Measurements from ENCODE around the gene CAMTA1. TPM values are rescaled to one million over a fixed set of nuclear protein-coding genes. Genes with fewer than 3 reads are reported as not detected.

The CAMTA1 gene
- polyA plus RNA-seq, 1 donor (not counting 4 experiments of a cell fraction or from before 2014, with no cell fraction given) = 51.4 TPM

DNA sequence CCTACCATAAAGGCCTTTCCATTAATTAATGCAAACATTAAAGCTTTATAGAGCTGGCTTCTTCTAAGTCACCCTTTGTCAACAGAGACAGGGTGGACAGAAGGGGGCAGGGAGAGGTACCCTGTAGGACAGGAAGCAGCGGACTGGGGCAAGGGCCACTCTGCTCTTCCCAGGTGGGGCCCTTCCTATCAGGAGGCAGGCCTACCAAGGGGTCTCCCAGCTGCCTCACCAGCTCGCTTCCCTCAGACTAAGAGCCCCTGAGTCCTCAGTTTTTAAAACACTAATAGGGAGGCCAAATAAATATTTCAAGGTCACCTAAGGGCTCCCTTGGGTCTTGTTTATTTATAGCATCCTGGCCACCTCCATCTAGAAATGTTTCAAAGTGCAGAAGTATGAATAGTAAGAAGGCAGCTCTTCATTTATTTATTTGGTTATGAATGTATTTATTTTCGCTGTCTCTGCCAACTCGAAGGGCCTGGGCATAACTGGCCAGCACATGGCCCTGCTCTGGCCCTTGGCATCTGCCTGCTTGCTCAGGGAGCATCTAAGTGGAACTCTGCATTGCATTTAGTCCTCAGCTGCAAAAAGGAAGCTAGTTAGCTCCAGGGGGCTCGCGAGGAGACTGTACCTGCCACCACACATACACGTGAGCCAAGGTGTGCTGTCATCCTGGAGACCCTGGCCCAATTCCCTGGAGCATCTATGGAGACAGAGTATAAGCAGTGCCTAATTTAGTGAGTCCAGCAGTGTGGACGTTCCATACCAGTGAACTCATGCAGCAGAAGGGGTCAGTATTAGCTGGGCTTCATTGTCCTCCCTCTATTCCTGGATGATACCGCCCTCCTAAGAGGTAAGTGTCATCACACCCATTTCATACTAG, 590.8 kb downstream of the CAMTA1 start:
- TF ChIP-seq EZH2 (IDR thresholded peaks at IDR 0.05; ENCODE audit: low read length) = no peak
- TF ChIP-seq, protein P1, sequence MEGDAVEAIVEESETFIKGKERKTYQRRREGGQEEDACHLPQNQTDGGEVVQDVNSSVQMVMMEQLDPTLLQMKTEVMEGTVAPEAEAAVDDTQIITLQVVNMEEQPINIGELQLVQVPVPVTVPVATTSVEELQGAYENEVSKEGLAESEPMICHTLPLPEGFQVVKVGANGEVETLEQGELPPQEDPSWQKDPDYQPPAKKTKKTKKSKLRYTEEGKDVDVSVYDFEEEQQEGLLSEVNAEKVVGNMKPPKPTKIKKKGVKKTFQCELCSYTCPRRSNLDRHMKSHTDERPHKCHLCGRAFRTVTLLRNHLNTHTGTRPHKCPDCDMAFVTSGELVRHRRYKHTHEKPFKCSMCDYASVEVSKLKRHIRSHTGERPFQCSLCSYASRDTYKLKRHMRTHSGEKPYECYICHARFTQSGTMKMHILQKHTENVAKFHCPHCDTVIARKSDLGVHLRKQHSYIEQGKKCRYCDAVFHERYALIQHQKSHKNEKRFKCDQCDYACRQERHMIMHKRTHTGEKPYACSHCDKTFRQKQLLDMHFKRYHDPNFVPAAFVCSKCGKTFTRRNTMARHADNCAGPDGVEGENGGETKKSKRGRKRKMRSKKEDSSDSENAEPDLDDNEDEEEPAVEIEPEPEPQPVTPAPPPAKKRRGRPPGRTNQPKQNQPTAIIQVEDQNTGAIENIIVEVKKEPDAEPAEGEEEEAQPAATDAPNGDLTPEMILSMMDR (optimal IDR thresholded peaks at IDR 0.05 in 1 of 3, IDR thresholded peaks at IDR 0.05 in 1 of 3, conservative IDR thresholded peaks at IDR 0.05 in 1 of 3; ENCODE audit: extremely low read depth in 1 of 3, insufficient read depth in 2 of 3, low read length in 3 of 3) = no peak
- no peaks in the 10 kb centered on the region for H3K36me3 ChIP-seq (ENCODE audit: control insufficient read depth in 2 of 2, extremely low read depth in 1 of 2, insufficient read depth in 2 of 2, low read length in 2 of 2)
- no peaks in the 10 kb centered on the region for H3K9me1 ChIP-seq (ENCODE audit: control insufficient read depth, extremely low read depth, insufficient read depth, low read length)
- H4K20me1 ChIP-seq (ENCODE audit: control insufficient read depth, extremely low read depth, insufficient read depth, low read length) = no peaks in the 10 kb centered on the region
- no peaks in the 10 kb centered on the region for H3K79me2 ChIP-seq (ENCODE audit: control insufficient read depth, insufficient read depth, low read length)
- no peak overlapping the region for H3K9ac ChIP-seq (ENCODE audit: control insufficient read depth, extremely low read depth, insufficient read depth, low read length)
- no peak overlapping the region for H3K27ac ChIP-seq (ENCODE audit: control insufficient read depth, insufficient read depth, low read length)
- no peaks in the 10 kb centered on the region for H3K27me3 ChIP-seq (ENCODE audit: control insufficient read depth, extremely low read depth, insufficient read depth, low read length)
- peaks cover 24% of the 10 kb centered on the region for H3K4me1 ChIP-seq (ENCODE audit: control insufficient read depth, extremely low read depth, insufficient read depth, low read length)
- dilution Hi-C loops (cut with MboI; ENCODE audit: extremely low pct_ligation_motif_present, low sequenced_read_pairs) = no loop called here
- FAIRE-seq (no peak), DNase-seq (ENCODE audit: low read depth, low spot score) (no peak)
- H2AFZ ChIP-seq (ENCODE audit: control insufficient read depth, low read length) = no peak overlapping the region
- no peaks in the 10 kb centered on the region for H3K9me3 ChIP-seq (ENCODE audit: control insufficient read depth, low read depth, low read length)
- H3K4me3 ChIP-seq (ENCODE audit: control insufficient read depth in 2 of 3, extremely low read depth in 1 of 3, insufficient read depth in 2 of 3, low read depth in 1 of 3, low read length in 3 of 3) = no peak overlapping the region
- no peak overlapping the region for H3K4me2 ChIP-seq (ENCODE audit: control insufficient read depth, extremely low read depth, insufficient read depth, low read depth, low read length)

DNA sequence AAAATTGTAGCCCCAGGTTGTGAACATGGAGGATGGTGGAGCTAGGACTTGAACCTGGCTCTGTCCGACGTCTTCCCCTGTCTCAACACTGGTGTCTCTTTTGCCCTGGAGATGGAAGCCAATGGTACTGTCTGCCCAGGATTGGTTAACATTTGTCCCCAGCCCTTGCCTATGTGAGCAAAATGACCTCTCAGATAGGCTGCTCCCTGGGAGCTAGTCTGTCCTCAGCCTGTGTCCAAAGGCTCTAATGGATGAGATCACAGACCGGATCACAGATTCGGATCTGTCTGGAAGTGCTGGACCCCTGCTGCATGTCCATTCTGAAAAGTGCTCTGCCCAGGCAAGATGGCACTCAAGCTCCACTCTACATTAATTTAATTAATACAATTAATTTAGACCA, 591.4 kb downstream of the CAMTA1 start:
- TF ChIP-seq, protein P1 (optimal IDR thresholded peaks at IDR 0.05 in 1 of 3, IDR thresholded peaks at IDR 0.05 in 1 of 3, conservative IDR thresholded peaks at IDR 0.05 in 1 of 3; ENCODE audit: extremely low read depth in 1 of 3, insufficient read depth in 2 of 3, low read length in 3 of 3) = no peak
- TF ChIP-seq EZH2 (IDR thresholded peaks at IDR 0.05; ENCODE audit: low read length) = no peak
- Histone ChIP-seq H4K20me1 (ENCODE audit: control insufficient read depth, extremely low read depth, insufficient read depth, low read length) (no peaks in the 10 kb centered on the region), H3K79me2 (ENCODE audit: control insufficient read depth, insufficient read depth, low read length) (no peaks in the 10 kb centered on the region), H2AFZ (ENCODE audit: control insufficient read depth, low read length) (no peak overlapping the region), H3K9me3 (ENCODE audit: control insufficient read depth, low read depth, low read length) (no peaks in the 10 kb centered on the region), H3K36me3 (ENCODE audit: control insufficient read depth in 2 of 2, extremely low read depth in 1 of 2, insufficient read depth in 2 of 2, low read length in 2 of 2) (no peaks in the 10 kb centered on the region), H3K9me1 (ENCODE audit: control insufficient read depth, extremely low read depth, insufficient read depth, low read length) (no peaks in the 10 kb centered on the region), H3K4me3 (ENCODE audit: control insufficient read depth in 2 of 3, extremely low read depth in 1 of 3, insufficient read depth in 2 of 3, low read depth in 1 of 3, low read length in 3 of 3) (no peak overlapping the region), H3K4me2 (ENCODE audit: control insufficient read depth, extremely low read depth, insufficient read depth, low read depth, low read length) (no peak overlapping the region), H3K27ac (ENCODE audit: control insufficient read depth, insufficient read depth, low read length) (no peak overlapping the region), H3K9ac (ENCODE audit: control insufficient read depth, extremely low read depth, insufficient read depth, low read length) (no peak overlapping the region), H3K27me3 (ENCODE audit: control insufficient read depth, extremely low read depth, insufficient read depth, low read length) (no peaks in the 10 kb centered on the region), H3K4me1 (ENCODE audit: control insufficient read depth, extremely low read depth, insufficient read depth, low read length) (peaks cover 24% of the 10 kb centered on the region)
- DNase-seq (ENCODE audit: low read depth, low spot score) (no peak), FAIRE-seq (no peak)
- dilution Hi-C loops (cut with MboI; ENCODE audit: extremely low pct_ligation_motif_present, low sequenced_read_pairs) = no loop called here

Measured in keratinocyte (primary cell).